Natural killer cell treated with Interleukin-12 subunit alpha and Interleukin-12 subunit beta and Interleukin-15 and Interleukin-18, amount 100 ng/mL, for 72 hours (primary cell): Measurements from ENCODE around the gene TEKT5. TPM values are rescaled to one million over a fixed set of nuclear protein-coding genes. Genes with fewer than 3 reads are reported as not detected.
"Not testable (repeated sequence)": the region's sequence is repeated elsewhere in the genome, so short reads cannot be mapped to it uniquely, and the experiment has no call there.

Experiments used
- ATAC-seq, 2 donors: fragments of 150-1000 bp; cut with Tn5 transposase in 1 of 2; sonication (Bioruptor Pico), chemical (Tn5 transposase) in 1 of 2; 2 replicates each; pipeline ENCODE4 v1.10.0; 2021
- DNase-seq: peaks from one replicate; pipeline ENCODE4 v3.0.0; 2022; ENCODE audit warnings: low spot score
- H3K27ac Mint-ChIP-seq, 2 donors: 1 replicate in 1 of 2; 2 replicates in 1 of 2; pipeline ENCODE4 v1.8.0; 2022; ENCODE audit warnings: mixed read lengths in 2 of 2, mild to moderate bottlenecking in 1 of 2, moderate library complexity in 1 of 2
- H3K27me3 Mint-ChIP-seq, 2 donors: 1 replicate in 1 of 2; 2 replicates in 1 of 2; pipeline ENCODE4 v1.8.0; 2022; ENCODE audit warnings: mixed read lengths in 2 of 2
- H3K36me3 Mint-ChIP-seq: one replicate; pipeline ENCODE4 v1.8.0; 2022; ENCODE audit warnings: mixed read lengths
- H3K4me1 Mint-ChIP-seq, 2 donors: 1 replicate in 1 of 2; 2 replicates in 1 of 2; pipeline ENCODE4 v1.8.0; 2022; ENCODE audit warnings: low read depth in 2 of 2, mixed read lengths in 2 of 2, mild to moderate bottlenecking in 1 of 2
- H3K4me3 Mint-ChIP-seq: one replicate; pipeline ENCODE4 v1.8.0; 2022; ENCODE audit warnings: mixed read lengths
- H3K9me3 Mint-ChIP-seq: 2 replicates; pipeline ENCODE4 v1.8.0; 2022; ENCODE audit warnings: mixed read lengths
- total RNA-seq, 2 donors: library from RNA; stranded (reverse); gene quantifications; one replicate each; pipeline ENCODE4 v1.2.3, GENCODE V29; 2022

Gene TEKT5
- under 1 TPM in 1 of 2 donors, not detected in 1; 0.28 TPM for total RNA-seq

DNA sequence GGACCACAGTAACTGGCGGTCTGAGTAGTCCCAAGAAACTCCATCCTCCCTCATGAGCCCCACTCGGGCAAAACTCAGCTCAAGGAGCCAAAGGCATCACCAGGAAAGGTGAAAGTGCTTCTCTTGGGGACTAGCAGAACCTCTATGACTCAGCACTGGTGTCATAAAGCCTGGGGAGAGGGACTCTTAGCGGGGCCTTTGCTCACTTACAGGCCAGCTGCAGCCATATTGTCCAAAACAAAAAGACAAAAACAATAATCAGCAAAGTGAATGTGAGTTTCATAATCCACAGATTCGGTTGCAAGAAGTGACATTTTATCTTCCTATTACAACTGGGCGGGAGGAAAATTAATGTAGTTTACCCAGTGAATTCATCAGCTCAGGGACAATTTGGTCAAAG is at the start of gene TEKT5:
Gene TEKT5 (minus strand): TSS at position 101 of the 400 bp plus-strand sequence. CDS start 57 bp downstream, at position 44.
- no peak within 1 kb of the TSS for H3K27ac Mint-ChIP-seq
- H3K36me3 Mint-ChIP-seq, result no peaks in the 10 kb centered on the region
- ATAC-seq (no peak), DNase-seq (no peak)
- H3K9me3 Mint-ChIP-seq, result no peaks in the 10 kb centered on the region
- H3K4me1 Mint-ChIP-seq, result no peaks in the 10 kb centered on the region
- H3K27me3 Mint-ChIP-seq, result peaks cover 0 to 7% of the 10 kb centered on the region in 2 donors
- H3K4me3 Mint-ChIP-seq, result no peak within 1 kb of the TSS

DNA sequence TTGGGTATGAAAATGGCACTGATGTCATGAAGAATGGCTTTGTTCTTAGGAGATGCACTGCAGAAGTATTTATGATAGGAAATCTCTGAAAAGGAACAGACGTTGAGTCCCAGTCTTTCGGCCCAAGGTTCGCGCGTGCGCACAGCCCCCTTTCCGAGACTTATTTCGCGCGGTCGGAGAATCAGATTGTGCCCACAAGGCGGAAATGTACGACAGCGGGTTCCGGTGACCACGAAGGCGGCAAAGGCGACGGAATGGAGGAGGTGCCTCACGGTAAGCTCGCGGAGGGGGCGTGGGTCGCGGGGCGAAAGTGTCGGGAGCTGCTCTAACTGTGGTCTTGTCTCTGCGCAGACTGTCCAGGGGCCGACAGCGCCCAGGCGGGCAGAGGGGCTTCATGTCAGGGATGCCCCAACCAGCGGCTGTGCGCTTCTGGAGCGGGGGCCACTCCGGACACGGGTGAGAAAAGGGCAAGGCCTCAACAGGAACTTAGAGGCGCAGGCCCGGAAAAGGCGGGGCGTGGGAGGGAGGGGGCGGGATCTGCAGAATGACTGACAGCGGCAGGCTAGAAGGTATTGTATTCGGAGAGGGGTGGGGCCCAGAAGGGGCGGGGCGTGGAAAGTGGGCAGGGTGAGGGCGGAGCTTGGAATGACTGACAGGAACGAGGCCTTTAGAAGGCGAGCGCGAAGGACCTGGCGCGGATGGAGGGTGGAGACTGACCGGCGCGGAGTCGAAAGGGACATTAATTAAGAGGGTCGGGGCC is 49.1 kb upstream of the TEKT5 start, which contains the start of gene NUBP1:
Gene NUBP1 (plus strand): TSS at position 233 of the 760 bp plus-strand sequence. CDS start 22 bp downstream, at position 255.
- no peaks in the 10 kb centered on the region for H3K9me3 Mint-ChIP-seq
- DNase-seq, result peak; percentile 97
- H3K27ac Mint-ChIP-seq, result peak within 1 kb of the TSS; percentile 97
- no peaks in the 10 kb centered on the region for H3K27me3 Mint-ChIP-seq
- peak; percentile 98 for ATAC-seq
- H3K4me3 Mint-ChIP-seq, result peak within 1 kb of the TSS; percentile 90
- no peaks in the 10 kb centered on the region for H3K36me3 Mint-ChIP-seq
- peaks cover 25 to 30% of the 10 kb centered on the region in 2 donors for H3K4me1 Mint-ChIP-seq

DNA sequence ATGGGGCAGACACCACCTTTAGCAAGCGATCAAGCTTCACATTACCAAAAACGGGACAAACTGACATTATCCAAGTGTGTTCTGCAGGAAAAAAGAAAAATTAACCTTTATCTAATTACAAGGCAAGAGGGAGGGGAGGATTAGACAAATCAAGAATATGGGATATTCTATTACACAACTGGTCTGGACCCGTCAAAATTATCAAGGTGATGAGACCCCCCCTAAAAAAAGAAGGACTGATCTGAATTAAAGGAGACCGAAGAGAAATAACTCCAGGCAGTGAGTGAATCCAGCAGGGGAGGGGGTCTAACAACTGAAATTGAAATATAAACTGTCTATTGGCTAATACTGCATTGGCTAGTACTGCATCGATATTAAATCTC is 48.5 kb upstream of the TEKT5 start:
- peaks cover 30% of the 10 kb centered on the region in 2 donors for H3K4me1 Mint-ChIP-seq
- H3K27me3 Mint-ChIP-seq, result no peaks in the 10 kb centered on the region
- DNase-seq (no peak), ATAC-seq (no peak)
- peak overlapping the region; percentile 90 for H3K4me3 Mint-ChIP-seq
- H3K27ac Mint-ChIP-seq, result peak overlapping the region; percentile 97
- H3K9me3 Mint-ChIP-seq, result no peaks in the 10 kb centered on the region
- H3K36me3 Mint-ChIP-seq, result no peaks in the 10 kb centered on the region

DNA sequence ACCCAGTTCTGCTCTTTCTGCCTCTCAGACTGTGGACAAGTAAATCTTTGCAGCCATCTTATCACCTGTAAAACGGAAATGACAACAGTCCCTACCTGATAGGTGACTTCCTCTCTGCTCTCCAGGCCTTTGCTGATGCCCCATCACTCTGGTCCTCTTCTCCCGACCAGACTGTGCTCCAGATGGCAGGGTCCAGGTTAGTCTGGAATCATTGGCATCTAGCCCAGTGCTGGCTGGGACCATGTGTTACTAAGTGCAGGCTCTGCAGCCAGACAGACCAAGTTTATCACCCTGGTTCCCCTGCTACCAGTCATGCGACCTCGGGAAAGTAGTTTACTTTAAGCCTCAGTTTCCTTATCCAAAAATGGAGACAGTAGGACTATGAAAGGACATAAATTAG is 47.1 kb upstream of the TEKT5 start:
- H3K36me3 Mint-ChIP-seq, result no peaks in the 10 kb centered on the region
- H3K4me3 Mint-ChIP-seq, result no peak overlapping the region
- no peaks in the 10 kb centered on the region for H3K27me3 Mint-ChIP-seq
- H3K4me1 Mint-ChIP-seq, result peaks cover 29 to 32% of the 10 kb centered on the region in 2 donors
- ATAC-seq (no peak), DNase-seq (no peak)
- H3K27ac Mint-ChIP-seq, result no peak overlapping the region
- H3K9me3 Mint-ChIP-seq, result no peaks in the 10 kb centered on the region

DNA sequence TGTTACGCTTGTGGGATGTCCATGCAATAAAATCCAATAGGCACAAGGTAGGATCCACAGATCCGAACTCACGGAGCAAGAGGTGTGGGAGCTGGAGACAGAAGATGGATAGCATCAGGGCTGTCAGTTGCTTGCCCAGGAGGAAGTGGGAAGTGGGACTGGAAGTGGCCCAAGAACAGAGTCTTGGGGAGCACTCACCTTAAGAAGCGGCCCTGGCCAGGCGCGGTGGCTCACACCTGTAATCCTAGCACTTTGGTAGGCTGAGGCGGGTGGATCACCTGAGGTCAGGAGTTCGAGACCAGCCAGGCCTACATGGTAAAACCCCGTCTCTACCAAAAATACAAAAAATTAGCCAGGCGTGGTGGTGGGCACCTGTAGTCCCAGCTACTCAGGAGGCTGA is 46.5 kb upstream of the TEKT5 start:
- not testable (repeated sequence) for H3K36me3 Mint-ChIP-seq, ATAC-seq, H3K27me3 Mint-ChIP-seq, H3K9me3 Mint-ChIP-seq, H3K4me3 Mint-ChIP-seq, DNase-seq
- Mint-ChIP-seq H3K4me1 (peaks cover 27 to 32% of the 10 kb centered on the region in 2 donors), H3K27ac (peak overlapping the region in 1 of 2 donors; percentile 3)

DNA sequence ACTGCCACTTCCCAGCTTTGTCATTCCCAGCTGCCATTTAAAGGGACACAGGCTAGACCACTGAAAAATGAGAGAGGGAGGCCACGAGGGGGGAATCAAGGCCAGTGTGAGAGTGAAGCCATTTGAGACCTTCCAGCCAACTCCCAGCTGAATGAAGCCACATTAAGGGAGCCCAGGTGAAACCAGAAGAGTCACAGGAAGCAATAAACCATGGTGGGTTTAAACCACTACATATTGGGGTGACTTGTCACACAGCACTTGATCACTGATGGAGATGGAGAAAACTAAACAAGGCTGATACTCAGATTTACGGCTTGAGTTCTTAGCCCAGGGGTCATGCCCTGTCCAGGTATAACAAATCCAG is 46.1 kb upstream of the TEKT5 start:
- ATAC-seq, result no peak
- H3K4me3 Mint-ChIP-seq, result no peak overlapping the region
- no peaks in the 10 kb centered on the region for H3K9me3 Mint-ChIP-seq
- H3K36me3 Mint-ChIP-seq, result no peaks in the 10 kb centered on the region
- H3K27ac Mint-ChIP-seq, result peak overlapping the region in 1 of 2 donors; percentile 3
- H3K4me1 Mint-ChIP-seq, result peaks cover 26 to 31% of the 10 kb centered on the region in 2 donors
- no peak for DNase-seq
- H3K27me3 Mint-ChIP-seq, result no peaks in the 10 kb centered on the region

DNA sequence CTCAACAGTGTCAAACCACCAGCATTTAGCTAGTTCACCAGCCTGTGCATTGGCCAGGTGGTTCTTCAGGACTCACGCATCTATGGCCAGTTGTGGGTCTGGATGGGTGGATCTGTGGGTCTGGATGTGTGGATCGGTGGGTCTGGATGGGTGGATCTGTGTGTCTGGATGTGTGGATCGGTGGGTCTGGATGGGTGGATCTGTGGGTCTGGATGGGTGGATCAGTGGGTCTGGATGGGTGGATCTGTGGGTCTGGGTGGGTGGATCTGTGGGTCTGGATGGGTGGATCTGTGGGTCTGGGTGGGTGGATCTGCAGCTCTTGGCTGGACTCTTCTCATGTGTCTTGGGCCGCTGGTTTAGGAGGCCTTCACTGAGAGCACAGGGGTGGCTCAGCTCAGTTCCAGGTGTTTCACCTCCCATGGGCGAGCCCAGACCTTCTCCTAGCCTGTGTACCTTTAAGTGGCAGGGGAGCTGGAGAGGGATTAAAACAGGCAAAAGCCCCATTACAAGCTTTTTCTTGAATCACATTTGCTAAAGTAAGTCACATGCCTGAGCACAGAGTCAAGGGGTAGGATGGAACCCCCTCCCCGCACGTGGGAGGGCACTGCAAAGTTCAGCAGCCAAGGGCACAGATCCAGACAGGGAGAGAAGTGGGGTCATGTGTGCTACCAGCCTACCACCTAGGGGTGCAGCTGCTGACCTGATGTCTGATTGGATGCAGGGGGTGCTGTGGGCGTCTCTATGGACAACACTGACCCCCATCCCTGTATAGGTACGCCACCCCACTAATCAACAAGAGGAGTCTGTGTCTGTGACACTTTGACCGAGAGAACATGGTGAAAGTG is 45.5 kb upstream of the TEKT5 start:
- no peak overlapping the region for H3K4me3 Mint-ChIP-seq
- no peaks in the 10 kb centered on the region for H3K36me3 Mint-ChIP-seq
- DNase-seq (no peak), ATAC-seq (no peak)
- no peaks in the 10 kb centered on the region for H3K9me3 Mint-ChIP-seq
- H3K27me3 Mint-ChIP-seq, result no peaks in the 10 kb centered on the region
- peaks cover 21 to 25% of the 10 kb centered on the region in 2 donors for H3K4me1 Mint-ChIP-seq
- peak overlapping the region; percentile 3 to 41 for H3K27ac Mint-ChIP-seq

DNA sequence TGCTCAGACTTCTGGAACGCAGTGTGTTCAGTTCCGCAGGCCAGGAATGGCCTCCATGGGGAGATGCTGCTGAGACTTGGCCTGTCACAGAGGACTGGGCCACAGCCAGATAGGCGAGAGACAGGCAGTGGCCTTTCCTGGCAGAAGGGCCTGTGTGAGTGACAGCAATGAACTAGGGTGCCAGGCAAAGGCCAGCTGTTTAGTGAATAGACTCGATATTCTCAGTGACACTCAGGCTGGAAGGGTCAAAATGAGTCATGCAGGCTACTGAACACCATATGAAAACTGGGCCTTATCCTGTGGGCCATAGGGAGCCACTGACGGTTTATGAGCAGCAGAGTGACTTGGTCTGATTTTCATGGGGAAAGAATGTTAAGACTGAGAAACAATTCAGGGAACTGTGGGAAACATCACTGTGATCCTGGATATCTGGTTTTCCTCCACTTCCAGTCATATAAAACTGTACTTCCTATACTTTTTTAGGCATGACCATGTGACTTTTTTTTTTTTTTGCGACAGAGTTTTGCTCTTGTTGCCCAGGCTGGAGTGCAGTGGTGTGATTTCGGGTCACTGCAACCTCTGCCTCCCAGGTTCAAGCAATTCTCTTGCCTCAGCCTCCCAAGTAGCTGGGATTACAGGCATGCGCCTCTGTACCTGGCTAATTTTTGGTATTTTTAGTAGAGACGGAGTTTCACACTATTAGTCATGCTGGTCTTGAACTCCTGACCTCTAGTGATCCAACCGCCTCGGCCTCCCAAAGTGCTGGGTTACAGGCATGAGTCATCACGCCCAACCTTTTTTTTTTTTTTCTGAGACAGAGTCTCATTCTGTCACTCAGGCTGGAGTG is 43.7 kb upstream of the TEKT5 start:
- peak; percentile 21 to 75 for ATAC-seq
- Mint-ChIP-seq H3K27ac (peak overlapping the region in 1 of 2 donors; percentile 65), H3K27me3 (no peaks in the 10 kb centered on the region), H3K4me1 (peaks cover 13 to 14% of the 10 kb centered on the region in 2 donors), H3K9me3 (no peaks in the 10 kb centered on the region), H3K36me3 (peaks cover 1% of the 10 kb centered on the region), H3K4me3 (peak overlapping the region; percentile 53)
- DNase-seq, result no peak

DNA sequence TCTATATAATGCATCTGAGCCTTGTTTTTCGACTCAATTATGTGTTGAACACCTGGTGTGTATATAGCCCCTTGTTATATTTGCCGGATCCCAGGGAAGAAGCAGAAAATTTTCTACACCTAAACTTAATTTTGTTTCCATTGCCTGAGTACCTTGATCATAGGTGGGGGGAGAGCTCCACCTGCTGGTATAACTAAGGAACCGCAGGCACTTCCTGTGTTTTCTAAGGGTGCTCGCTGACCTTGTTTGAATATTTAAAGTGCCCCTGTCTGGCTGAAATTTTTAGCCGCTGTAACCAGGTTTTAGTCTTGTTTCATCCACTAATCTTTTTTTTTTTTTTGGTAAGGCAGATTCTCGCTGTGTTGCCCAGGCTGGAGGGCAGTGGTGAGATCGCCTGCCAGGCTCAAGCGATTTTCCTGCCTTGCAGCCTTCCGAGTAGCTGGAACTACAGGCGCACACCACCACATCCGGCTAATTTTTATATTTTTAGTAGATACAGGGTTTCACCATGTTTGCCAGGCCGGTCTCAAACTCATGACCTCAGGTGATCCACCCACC is 42.4 kb upstream of the TEKT5 start:
- DNase-seq, result no peak
- Mint-ChIP-seq H3K4me3 (peak overlapping the region; percentile 50), H3K9me3 (peaks cover 3% of the 10 kb centered on the region), H3K27me3 (no peaks in the 10 kb centered on the region), H3K27ac (peak overlapping the region; percentile 67 to 72), H3K36me3 (peaks cover 5% of the 10 kb centered on the region), H3K4me1 (peaks cover 7 to 8% of the 10 kb centered on the region in 2 donors)
- peak; percentile 70 to 74 for ATAC-seq

DNA sequence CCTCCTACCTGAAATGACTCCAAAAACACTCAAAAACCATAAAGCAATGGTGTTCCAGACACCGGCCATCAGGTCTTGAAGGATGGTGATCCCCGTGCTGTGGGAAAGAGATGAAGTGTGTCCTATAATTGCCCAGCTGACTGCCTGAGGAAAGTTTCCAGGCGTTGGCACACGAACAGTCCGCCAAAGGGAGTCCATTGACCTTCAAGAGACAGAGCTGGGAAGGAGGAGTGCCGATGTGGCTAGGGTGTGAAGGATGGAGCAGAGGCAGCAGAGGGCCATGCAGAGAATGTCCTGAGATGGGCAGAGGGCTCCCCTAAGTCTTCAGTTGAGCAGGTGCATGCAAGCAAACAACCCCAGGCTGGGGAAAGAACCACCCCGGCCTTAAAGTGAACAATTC is 37.1 kb upstream of the TEKT5 start:
- H3K27ac Mint-ChIP-seq, result no peak overlapping the region
- peaks cover 5% of the 10 kb centered on the region for H3K36me3 Mint-ChIP-seq
- ATAC-seq (no peak), DNase-seq (no peak)
- no peak overlapping the region for H3K4me3 Mint-ChIP-seq
- H3K9me3 Mint-ChIP-seq, result peaks cover 3% of the 10 kb centered on the region
- no peaks in the 10 kb centered on the region for H3K4me1 Mint-ChIP-seq
- H3K27me3 Mint-ChIP-seq, result no peaks in the 10 kb centered on the region

DNA sequence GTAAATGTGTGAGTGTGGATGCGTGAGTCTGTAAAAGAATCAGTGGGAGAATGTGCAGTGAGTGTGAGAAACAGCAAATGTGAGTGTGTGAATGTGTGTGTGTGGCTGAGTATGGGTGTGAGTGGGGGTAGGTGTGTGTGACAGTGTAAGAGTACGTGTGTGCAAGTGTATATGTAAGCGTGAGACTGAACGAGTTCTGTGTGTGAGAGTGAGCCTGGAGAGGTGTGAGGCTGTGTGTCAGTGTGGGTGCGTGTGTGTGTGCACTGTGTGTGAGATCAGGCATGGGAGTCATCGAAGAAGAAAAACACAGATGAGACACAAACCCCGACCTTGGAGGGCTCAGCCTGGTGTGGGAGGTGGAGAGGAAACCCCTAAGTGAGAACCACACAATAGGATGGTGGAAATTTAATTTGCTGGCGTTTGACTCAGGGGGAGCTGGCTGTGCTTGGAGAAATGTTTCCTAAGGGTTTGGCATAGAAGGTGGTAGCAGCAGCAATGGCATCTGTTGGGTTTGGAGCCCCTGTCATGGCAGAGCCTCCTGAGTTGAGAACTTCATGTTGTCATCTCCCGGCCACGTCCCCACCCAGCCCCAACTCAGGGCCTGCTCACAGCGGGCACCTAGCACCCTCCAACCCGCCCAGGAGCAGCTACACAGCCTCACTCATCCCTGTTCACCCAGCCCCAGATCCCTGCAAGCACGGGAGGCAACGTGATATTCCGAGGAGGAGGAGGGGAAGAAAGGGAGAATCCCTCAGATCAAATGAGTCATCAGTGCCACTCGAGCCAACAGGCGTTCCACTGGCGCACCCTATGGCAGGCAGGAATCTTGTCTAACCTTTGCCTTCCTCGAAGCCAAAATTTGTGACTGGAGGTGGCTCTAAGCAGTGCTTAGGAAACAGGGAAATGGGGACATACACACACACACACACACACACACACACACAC is 34.6 kb upstream of the TEKT5 start:
- Mint-ChIP-seq H3K27me3 (peaks cover 0 to 7% of the 10 kb centered on the region in 2 donors), H3K4me1 (no peaks in the 10 kb centered on the region), H3K36me3 (peaks cover 5% of the 10 kb centered on the region), H3K9me3 (peaks cover 3% of the 10 kb centered on the region), H3K27ac (no peak overlapping the region), H3K4me3 (no peak overlapping the region)
- ATAC-seq (peak; percentile 27 to 54), DNase-seq (no peak)
